SKM-1 (cell line): ENCODE data around the gene TMEM14A.
A peak's percentile ranks its signal among the peaks of the same experiment; 100 is the strongest.
"Not testable (repeated sequence)": the region's sequence is repeated elsewhere in the genome, so short reads cannot be mapped to it uniquely, and the experiment has no call there.

Experiments used
- DNase-seq: peaks from one replicate; lab custom pipeline; 2025; ENCODE audit not compliant: unreplicated experiment; lab: John Stamatoyannopoulos, UW

Gene TMEM14A

GRCh38 chr6:52694404-52694803 lies 23.5 kb downstream of the TMEM14A start:
- no peak for DNase-seq

GRCh38 chr6:52696418-52696817 lies 25.5 kb downstream of the TMEM14A start:
- DNase-seq, result no peak

GRCh38 chr6:52697903-52698302 lies 27.0 kb downstream of the TMEM14A start:
- DNase-seq, result no peak

- DNase-seq, result no peak
These were observed 33.1 kb downstream of the TMEM14A start for GRCh38 chr6:52704060-52704459.

GRCh38 chr6:52704781-52705502 lies 34.0 kb downstream of the TMEM14A start:
- not testable (repeated sequence) for DNase-seq

GRCh38 chr6:52706001-52706400 lies 35.1 kb downstream of the TMEM14A start:
- no peak for DNase-seq

GRCh38 chr6:52707963-52708680 lies 37.2 kb downstream of the TMEM14A start:
- no peak for DNase-seq

GRCh38 chr6:52712136-52712535 lies 41.2 kb downstream of the TMEM14A start:
- DNase-seq, result no peak

GRCh38 chr6:52714761-52715160 lies 43.8 kb downstream of the TMEM14A start:
- not testable (repeated sequence) for DNase-seq

GRCh38 chr6:52718550-52718949 lies 47.6 kb downstream of the TMEM14A start:
- no peak for DNase-seq

GRCh38 chr6:52720321-52720720 lies 49.4 kb downstream of the TMEM14A start:
- DNase-seq, result no peak

- DNase-seq, result no peak
These were observed 53.1 kb downstream of the TMEM14A start for GRCh38 chr6:52724042-52724405.

GRCh38 chr6:52724406-52725121 lies 53.7 kb downstream of the TMEM14A start:
- peak; percentile 59 for DNase-seq

- DNase-seq, result no peak
These were observed 54.2 kb downstream of the TMEM14A start for GRCh38 chr6:52725143-52725534.

GRCh38 chr6:52725535-52726192 lies 54.8 kb downstream of the TMEM14A start:
- no peak for DNase-seq

- no peak for DNase-seq
These were observed 55.3 kb downstream of the TMEM14A start for GRCh38 chr6:52726193-52726542.

GRCh38 chr6:52726741-52727535 lies 56.0 kb downstream of the TMEM14A start:
- DNase-seq, result no peak

GRCh38 chr6:52727908-52728307 lies 57.0 kb downstream of the TMEM14A start:
- DNase-seq, result no peak

- no peak for DNase-seq
These were observed 57.5 kb downstream of the TMEM14A start for GRCh38 chr6:52728394-52728793.

- DNase-seq, result no peak
These were observed 58.7 kb downstream of the TMEM14A start for GRCh38 chr6:52729576-52729975.

GRCh38 chr6:52731719-52732118 lies 60.8 kb downstream of the TMEM14A start:
- no peak for DNase-seq
